Fibroblast of lung (primary cell): ENCODE results near the gene BBX.

ENCODE experiments used
- EZH2 ChIP-seq: IDR thresholded peaks from 2 replicates; pipeline ENCODE4 v1.5.1; 2012; ENCODE audit warnings: low read length, control low read depth, mild to moderate bottlenecking; ENCODE audit errors: missing control alignments
- TF ChIP-seq, protein P1 (sequence below), 2 donors: IDR thresholded peaks in 1 of 2; conservative IDR thresholded peaks in 1 of 2; 1 replicate in 1 of 2; 2 replicates in 1 of 2; pipeline ENCODE4 v1.5.1; 2011 to 2012; ENCODE audit warnings: low read length in 2 of 2, control low read depth in 1 of 2, inconsistent platforms in 1 of 2, low read depth in 1 of 2, mild to moderate bottlenecking in 1 of 2

DNA sequence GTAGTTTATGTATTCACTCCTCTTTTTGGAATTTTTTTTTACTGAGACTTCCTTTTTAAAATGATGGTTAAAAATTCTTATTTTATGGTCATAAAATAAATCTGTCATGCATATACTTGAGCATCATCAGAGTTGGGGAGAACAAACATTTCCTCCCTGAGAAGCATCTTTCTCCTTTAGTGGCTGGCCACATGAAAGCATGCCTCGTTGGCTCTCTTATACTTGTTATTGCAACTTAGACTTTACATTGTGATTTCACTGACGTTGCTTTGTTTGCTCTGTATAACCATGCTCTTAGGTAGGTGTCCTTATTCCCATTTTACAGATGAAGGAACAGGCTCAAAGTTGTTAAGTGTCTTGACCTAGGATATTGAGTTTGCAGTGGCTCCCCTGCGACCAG lies 18.1 kb downstream of the BBX start:
- TF ChIP-seq, protein P1, sequence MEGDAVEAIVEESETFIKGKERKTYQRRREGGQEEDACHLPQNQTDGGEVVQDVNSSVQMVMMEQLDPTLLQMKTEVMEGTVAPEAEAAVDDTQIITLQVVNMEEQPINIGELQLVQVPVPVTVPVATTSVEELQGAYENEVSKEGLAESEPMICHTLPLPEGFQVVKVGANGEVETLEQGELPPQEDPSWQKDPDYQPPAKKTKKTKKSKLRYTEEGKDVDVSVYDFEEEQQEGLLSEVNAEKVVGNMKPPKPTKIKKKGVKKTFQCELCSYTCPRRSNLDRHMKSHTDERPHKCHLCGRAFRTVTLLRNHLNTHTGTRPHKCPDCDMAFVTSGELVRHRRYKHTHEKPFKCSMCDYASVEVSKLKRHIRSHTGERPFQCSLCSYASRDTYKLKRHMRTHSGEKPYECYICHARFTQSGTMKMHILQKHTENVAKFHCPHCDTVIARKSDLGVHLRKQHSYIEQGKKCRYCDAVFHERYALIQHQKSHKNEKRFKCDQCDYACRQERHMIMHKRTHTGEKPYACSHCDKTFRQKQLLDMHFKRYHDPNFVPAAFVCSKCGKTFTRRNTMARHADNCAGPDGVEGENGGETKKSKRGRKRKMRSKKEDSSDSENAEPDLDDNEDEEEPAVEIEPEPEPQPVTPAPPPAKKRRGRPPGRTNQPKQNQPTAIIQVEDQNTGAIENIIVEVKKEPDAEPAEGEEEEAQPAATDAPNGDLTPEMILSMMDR (conservative IDR thresholded peaks at IDR 0.05 in 1 of 2, IDR thresholded peaks at IDR 0.05 in 1 of 2; ENCODE audit: low read depth in 1 of 2, low read length in 2 of 2), result no peak
- TF ChIP-seq EZH2, result no peak
